Stimulated activated CD8-positive, alpha-beta memory T cell treated with anti-CD3 and anti-CD28 coated beads, Interleukin-4, amount 100 ng/mL, for 48 hours (primary cell): ENCODE data around the gene GHRL.

ENCODE experiments used
- DNase-seq: peaks from one replicate; pipeline ENCODE4 v3.0.0-alpha.2; 2020

The GHRL gene

GRCh38 chr3:10238345-10239183 is 54.2 kb downstream of the GHRL start:
- DNase-seq, result peak; percentile 65
